Suprapubic skin (tissue), 4 donors: ENCODE results near the gene DCTN5. TPM values are rescaled to one million over a fixed set of nuclear protein-coding genes. Genes with fewer than 3 reads are reported as not detected.

Source experiments
- DNase-seq, 2 donors: peaks; one replicate each; pipeline ENCODE4 v3.0.0-alpha.2; 2019; ENCODE audit warnings: low spot score in 2 of 2
- H3K27ac ChIP-seq: fragments of 200-600 bp; sonication (generic); one replicate; pipeline ENCODE4 v1.5.1; 2019
- H3K27me3 ChIP-seq: fragments of 200-600 bp; sonication (generic); one replicate; pipeline ENCODE4 v1.5.1; 2019
- H3K36me3 ChIP-seq: fragments of 200-600 bp; sonication (generic); one replicate; pipeline ENCODE4 v1.5.1; 2019
- H3K4me1 ChIP-seq: fragments of 200-600 bp; sonication (generic); one replicate; pipeline ENCODE4 v1.5.1; 2019
- H3K4me3 ChIP-seq: fragments of 200-600 bp; sonication (generic); one replicate; pipeline ENCODE4 v1.5.1; 2019; ENCODE audit warnings: mild to moderate bottlenecking
- H3K9me3 ChIP-seq: fragments of 200-600 bp; sonication (generic); one replicate; pipeline ENCODE4 v1.5.1; 2019
- CTCF ChIP-seq, 2 donors: fragments of 200-600 bp in 1 of 2; fragments of 450-650 bp in 1 of 2; sonication (generic) in 1 of 2; IDR thresholded peaks; one replicate each; pipeline ENCODE4 v1.5.1; 2016 to 2019; ENCODE audit warnings: antibody characterized with exemption in 2 of 2, mild to moderate bottlenecking in 1 of 2, moderate library complexity in 1 of 2
- EP300 ChIP-seq: sonication (generic); formaldehyde crosslinking; IDR thresholded peaks from one replicate; pipeline ENCODE4 v1.6.1; 2017; ENCODE audit warnings: antibody characterized with exemption
- POLR2A ChIP-seq, 2 donors: fragments of 450-650 bp; IDR thresholded peaks; one replicate each; pipeline ENCODE4 v1.6.1; 2017; ENCODE audit warnings: antibody characterized with exemption in 2 of 2, mild to moderate bottlenecking in 2 of 2, moderate library complexity in 2 of 2
- POLR2AphosphoS5 ChIP-seq, 3 donors: sonication (generic); formaldehyde crosslinking; IDR thresholded peaks; one replicate each; pipeline ENCODE4 v1.6.1; 2017; ENCODE audit warnings: antibody characterized with exemption in 3 of 3
- WGBS: methylation state at CpG from one replicate; pipeline ENCODE4 v1.1.5; 2018; 5-methylcytosine and 5-hydroxymethylcytosine counted together
- total RNA-seq, 4 donors: library from RNA; depleted of rRNA; stranded (reverse); fragments of >200 nt; gene quantifications; one replicate each; pipeline ENCODE4 v1.1.0, GENCODE V29; 2016

Gene DCTN5
- total RNA-seq, 4 donors from 2014 or later: 45.8 to 52.0 (median 48.8) TPM

- H3K27ac ChIP-seq: no peak overlapping the region
- no peak overlapping the region for H3K4me3 ChIP-seq
- H3K27me3 ChIP-seq: peaks cover 4% of the 10 kb centered on the region
- H3K9me3 ChIP-seq: no peaks in the 10 kb centered on the region
- H3K4me1 ChIP-seq: no peaks in the 10 kb centered on the region
- WGBS: 64% methylated on average over 2 of the region's 2 CpGs
- TF ChIP-seq POLR2AphosphoS5 (IDR thresholded peaks at IDR 0.05) (no peak), CTCF (IDR thresholded peaks at IDR 0.05) (no peak)
- no peaks in the 10 kb centered on the region for H3K36me3 ChIP-seq
- DNase-seq: no peak
These were observed 64.2 kb downstream of the DCTN5 start for GRCh38 chr16:23705517-23705902.

- Histone ChIP-seq H3K27ac (no peak overlapping the region), H3K36me3 (no peaks in the 10 kb centered on the region), H3K4me3 (no peak overlapping the region), H3K4me1 (no peaks in the 10 kb centered on the region), H3K9me3 (no peaks in the 10 kb centered on the region), H3K27me3 (peaks cover 10% of the 10 kb centered on the region)
- no peak for DNase-seq
- 73% methylated on average over 3 of the region's 4 CpGs for WGBS
- TF ChIP-seq CTCF (IDR thresholded peaks at IDR 0.05) (no peak), POLR2AphosphoS5 (IDR thresholded peaks at IDR 0.05) (no peak), POLR2A (IDR thresholded peaks at IDR 0.05) (no peak), EP300 (no peak)
These were observed 65.2 kb downstream of the DCTN5 start for GRCh38 chr16:23706439-23706838.

GRCh38 chr16:23709536-23709935 lies 68.3 kb downstream of the DCTN5 start:
- H3K9me3 ChIP-seq: no peaks in the 10 kb centered on the region
- no peak for TF ChIP-seq EP300
- no peak for DNase-seq
- H3K36me3 ChIP-seq: no peaks in the 10 kb centered on the region
- peaks cover 3% of the 10 kb centered on the region for H3K4me1 ChIP-seq
- peaks cover 32% of the 10 kb centered on the region for H3K27me3 ChIP-seq
- H3K27ac ChIP-seq: no peak overlapping the region
- no peak overlapping the region for H3K4me3 ChIP-seq

- H3K27me3 ChIP-seq: peaks cover 32% of the 10 kb centered on the region
- no peak overlapping the region for H3K27ac ChIP-seq
- DNase-seq: no peak
- no peaks in the 10 kb centered on the region for H3K36me3 ChIP-seq
- H3K4me3 ChIP-seq: no peak overlapping the region
- no peaks in the 10 kb centered on the region for H3K9me3 ChIP-seq
- TF ChIP-seq POLR2A (IDR thresholded peaks at IDR 0.05) (no peak), CTCF (IDR thresholded peaks at IDR 0.05) (no peak), EP300 (no peak), POLR2AphosphoS5 (IDR thresholded peaks at IDR 0.05) (no peak)
- 76% methylated on average over 2 of the region's 2 CpGs for WGBS
- H3K4me1 ChIP-seq: peaks cover 3% of the 10 kb centered on the region
These were observed 68.7 kb downstream of the DCTN5 start for GRCh38 chr16:23710008-23710407.

GRCh38 chr16:23710504-23710903 lies 69.2 kb downstream of the DCTN5 start:
- Histone ChIP-seq H3K27ac (no peak overlapping the region), H3K4me3 (no peak overlapping the region), H3K4me1 (peaks cover 3% of the 10 kb centered on the region), H3K27me3 (peaks cover 32% of the 10 kb centered on the region), H3K36me3 (no peaks in the 10 kb centered on the region), H3K9me3 (no peaks in the 10 kb centered on the region)
- TF ChIP-seq POLR2AphosphoS5 (IDR thresholded peaks at IDR 0.05) (no peak), POLR2A (IDR thresholded peaks at IDR 0.05) (no peak), CTCF (IDR thresholded peaks at IDR 0.05) (no peak), EP300 (no peak)
- WGBS: 96% methylated on average over 3 of the region's 3 CpGs
- no peak for DNase-seq

GRCh38 chr16:23711785-23712184 lies 70.5 kb downstream of the DCTN5 start:
- Histone ChIP-seq H3K4me1 (peaks cover 3% of the 10 kb centered on the region), H3K36me3 (no peaks in the 10 kb centered on the region), H3K27me3 (peaks cover 34% of the 10 kb centered on the region), H3K4me3 (no peak overlapping the region), H3K9me3 (no peaks in the 10 kb centered on the region), H3K27ac (no peak overlapping the region)
- no peak for DNase-seq
- WGBS: 78% methylated on average over 4 of the region's 4 CpGs
- TF ChIP-seq POLR2A (IDR thresholded peaks at IDR 0.05): no peak
- TF ChIP-seq EP300: no peak
- no peak for TF ChIP-seq CTCF (IDR thresholded peaks at IDR 0.05)
- TF ChIP-seq POLR2AphosphoS5 (IDR thresholded peaks at IDR 0.05): no peak
